Tibial artery (tissue), 4 donors: ENCODE data around the gene TMEM255B.
A peak's percentile ranks its signal among the peaks of the same experiment; 100 is the strongest.

Experiments
- DNase-seq, 2 donors: peaks; one replicate each; pipeline ENCODE4 v3.0.0-alpha.2; 2019
- H3K27ac ChIP-seq, 2 donors: fragments of 200-600 bp; sonication (generic) in 1 of 2; 1 replicate in 1 of 2; 2 replicates in 1 of 2; pipeline ENCODE4 v1.5.1; 2018 to 2019; ENCODE audit warnings: mild to moderate bottlenecking in 1 of 2
- H3K27me3 ChIP-seq, 2 donors: fragments of 200-600 bp; sonication (generic) in 1 of 2; one replicate each; pipeline versions ENCODE4 v1.5.1 to v1.6.0; 2016 to 2019
- H3K36me3 ChIP-seq, 3 donors: fragments of 200-600 bp; sonication (generic) in 2 of 3; one replicate each; pipeline ENCODE4 v1.5.1; 2016 to 2019; ENCODE audit warnings: mild to moderate bottlenecking in 2 of 3
- H3K4me1 ChIP-seq, 4 donors: fragments of 200-600 bp; sonication (generic) in 2 of 4; 1 replicate in 3 of 4; 2 replicates in 1 of 4; pipeline ENCODE4 v1.5.1; 2016 to 2019
- H3K4me3 ChIP-seq, 2 donors: fragments of 200-600 bp; sonication (generic) in 1 of 2; 1 replicate in 1 of 2; 2 replicates in 1 of 2; pipeline ENCODE4 v1.5.1; 2018 to 2019; ENCODE audit warnings: mild to moderate bottlenecking in 2 of 2
- H3K9me3 ChIP-seq, 3 donors: fragments of 200-600 bp; sonication (generic) in 1 of 3; one replicate each; pipeline ENCODE4 v1.5.1; 2016 to 2019
- intact Hi-C: fragments of 100-400 bp; cut with DNase I; formaldehyde crosslinking; loops from one replicate; pipeline ENCODE4 v1.15.0; 2023; ENCODE audit warnings: low total_unique reads
- TF ChIP-seq, protein P1 (sequence below), 2 experiments: fragments of 200-600 bp in 1 of 2; fragments of 450-650 bp in 1 of 2; IDR thresholded peaks; one replicate each; pipeline ENCODE4 v1.5.1; 2017 to 2019; ENCODE audit warnings: antibody characterized with exemption in 2 of 2, mild to moderate bottlenecking in 1 of 2, moderate library complexity in 1 of 2

TMEM255B gene

GRCh38 chr13:113848431-113849260 lies 89.6 kb downstream of the TMEM255B start:
- H3K4me1 ChIP-seq = peaks cover 0 to 31% (median 29%) of the 10 kb centered on the region in 4 donors
- H3K9me3 ChIP-seq = no peaks in the 10 kb centered on the region
- intact Hi-C loops = no loop called here
- no peak for DNase-seq
- TF ChIP-seq, protein P1, sequence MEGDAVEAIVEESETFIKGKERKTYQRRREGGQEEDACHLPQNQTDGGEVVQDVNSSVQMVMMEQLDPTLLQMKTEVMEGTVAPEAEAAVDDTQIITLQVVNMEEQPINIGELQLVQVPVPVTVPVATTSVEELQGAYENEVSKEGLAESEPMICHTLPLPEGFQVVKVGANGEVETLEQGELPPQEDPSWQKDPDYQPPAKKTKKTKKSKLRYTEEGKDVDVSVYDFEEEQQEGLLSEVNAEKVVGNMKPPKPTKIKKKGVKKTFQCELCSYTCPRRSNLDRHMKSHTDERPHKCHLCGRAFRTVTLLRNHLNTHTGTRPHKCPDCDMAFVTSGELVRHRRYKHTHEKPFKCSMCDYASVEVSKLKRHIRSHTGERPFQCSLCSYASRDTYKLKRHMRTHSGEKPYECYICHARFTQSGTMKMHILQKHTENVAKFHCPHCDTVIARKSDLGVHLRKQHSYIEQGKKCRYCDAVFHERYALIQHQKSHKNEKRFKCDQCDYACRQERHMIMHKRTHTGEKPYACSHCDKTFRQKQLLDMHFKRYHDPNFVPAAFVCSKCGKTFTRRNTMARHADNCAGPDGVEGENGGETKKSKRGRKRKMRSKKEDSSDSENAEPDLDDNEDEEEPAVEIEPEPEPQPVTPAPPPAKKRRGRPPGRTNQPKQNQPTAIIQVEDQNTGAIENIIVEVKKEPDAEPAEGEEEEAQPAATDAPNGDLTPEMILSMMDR (IDR thresholded peaks at IDR 0.05) = no peak
- peaks cover 27 to 51% (median 33%) of the 10 kb centered on the region in 3 donors for H3K36me3 ChIP-seq
- peak overlapping the region in 1 of 2 donors; percentile 27 for H3K27ac ChIP-seq
- H3K27me3 ChIP-seq = no peaks in the 10 kb centered on the region
- no peak overlapping the region for H3K4me3 ChIP-seq

DNA sequence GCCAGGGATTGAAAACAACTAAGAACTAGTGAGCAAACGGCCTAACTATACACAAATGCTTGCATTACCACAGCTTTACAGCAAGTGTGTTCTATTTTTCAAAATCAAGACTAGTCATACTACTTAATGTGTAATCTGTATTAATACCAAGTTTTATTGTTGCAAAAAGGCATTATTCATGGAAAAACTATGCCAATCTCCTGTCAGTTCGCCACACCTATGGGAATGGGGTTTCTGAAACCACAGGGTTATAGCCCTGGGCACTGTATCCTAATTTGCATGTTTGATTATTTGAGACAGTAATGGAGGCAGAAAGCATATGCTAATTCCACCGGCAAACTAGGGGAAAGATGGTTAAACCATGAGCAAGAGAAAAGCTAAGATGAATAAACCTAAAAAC lies 90.5 kb downstream of the TMEM255B start:
- intact Hi-C loops = no loop called here
- no peak for DNase-seq
- Histone ChIP-seq H3K27ac (peak overlapping the region in 1 of 2 donors; percentile 27), H3K4me1 (peaks cover 0 to 40% (median 38%) of the 10 kb centered on the region in 4 donors), H3K27me3 (no peaks in the 10 kb centered on the region), H3K36me3 (peaks cover 19 to 42% (median 24%) of the 10 kb centered on the region in 3 donors), H3K9me3 (no peaks in the 10 kb centered on the region), H3K4me3 (no peak overlapping the region)
- TF ChIP-seq, protein P1 (IDR thresholded peaks at IDR 0.05) = no peak

DNA sequence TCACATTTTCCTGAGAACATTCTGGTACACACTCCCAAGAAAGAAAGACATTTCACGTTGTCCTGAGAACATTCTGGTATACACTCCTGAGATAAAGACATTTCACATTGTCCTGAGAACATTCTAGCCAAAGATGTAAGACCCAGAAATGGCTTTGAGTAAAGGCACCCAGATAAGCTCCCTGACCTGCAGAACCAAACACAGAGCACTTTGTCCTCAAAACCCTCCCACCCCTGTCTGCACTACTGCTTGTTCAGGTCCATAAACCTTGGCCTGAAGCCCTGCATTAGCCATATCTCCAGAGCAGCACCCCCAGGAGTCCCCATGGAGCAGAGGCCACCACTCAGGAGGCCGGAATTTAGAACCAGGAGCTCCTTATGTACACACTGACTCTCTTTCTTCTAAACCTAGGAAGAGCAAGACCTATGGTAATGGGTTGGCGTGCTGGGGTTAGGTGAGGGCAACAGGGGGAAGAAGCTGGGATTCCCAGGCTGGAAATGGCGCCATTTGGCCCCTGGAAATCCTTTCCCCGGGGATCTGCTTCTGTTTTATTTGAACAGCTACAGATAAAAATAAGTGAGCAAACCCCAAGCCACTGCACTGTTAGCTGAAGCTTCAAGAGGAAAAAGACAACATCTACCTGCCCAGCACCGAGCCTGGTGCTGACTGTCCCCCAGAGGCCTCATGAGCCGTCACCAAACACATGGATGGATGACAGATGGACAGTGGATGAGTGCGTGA lies 91.1 kb downstream of the TMEM255B start:
- H3K27me3 ChIP-seq = no peaks in the 10 kb centered on the region
- H3K4me1 ChIP-seq = peaks cover 0 to 46% (median 43%) of the 10 kb centered on the region in 4 donors
- no peak for DNase-seq

GRCh38 chr13:113850722-113851479 lies 91.9 kb downstream of the TMEM255B start:
- Histone ChIP-seq H3K27me3 (no peaks in the 10 kb centered on the region), H3K4me3 (no peak overlapping the region), H3K9me3 (no peaks in the 10 kb centered on the region), H3K4me1 (peaks cover 0 to 53% (median 48%) of the 10 kb centered on the region in 4 donors), H3K27ac (no peak overlapping the region), H3K36me3 (peaks cover 12 to 28% (median 14%) of the 10 kb centered on the region in 3 donors)
- no peak for DNase-seq
- TF ChIP-seq, protein P1 (IDR thresholded peaks at IDR 0.05) = no peak
- intact Hi-C loops = no loop called here

More for the DNA sequence above, 91.1 kb downstream of the TMEM255B start:
- H3K36me3 ChIP-seq = peaks cover 14 to 36% (median 18%) of the 10 kb centered on the region in 3 donors
- TF ChIP-seq, protein P1 (IDR thresholded peaks at IDR 0.05) = no peak
- H3K4me3 ChIP-seq = no peak overlapping the region
- H3K9me3 ChIP-seq = no peaks in the 10 kb centered on the region
- intact Hi-C loops = no loop called here
- no peak overlapping the region for H3K27ac ChIP-seq

- intact Hi-C loops = no loop called here
- Histone ChIP-seq H3K27me3 (no peaks in the 10 kb centered on the region), H3K9me3 (no peaks in the 10 kb centered on the region), H3K36me3 (peaks cover 7 to 23% (median 10%) of the 10 kb centered on the region in 3 donors), H3K4me1 (peaks cover 0 to 59% (median 53%) of the 10 kb centered on the region in 4 donors), H3K27ac (no peak overlapping the region), H3K4me3 (no peak overlapping the region)
- no peak for DNase-seq
- TF ChIP-seq, protein P1 (IDR thresholded peaks at IDR 0.05) = no peak
Measured at GRCh38 chr13:113851480-113851803, 92.4 kb downstream of the TMEM255B start.
